K562 (cell line): ENCODE measurements around the gene PLPP6. TPM values are rescaled to one million over a fixed set of nuclear protein-coding genes. Genes with fewer than 3 reads are reported as not detected.

ENCODE experiments used
- ATAC-seq: fragments of 200-7000 bp; cut with Tn5 transposase; 3 replicates; pipeline ENCODE4 v1.9.1; 2020; ENCODE audit warnings: moderate library complexity
- BruUV-seq: library from RNA; stranded (reverse); fragments of 400-500 nt; replicated peaks from 2 replicates; lab custom pipeline; 2021; lab: Mats Ljungman, UMichigan
- CTCF ChIA-PET: fragments of 300-600 bp; formaldehyde crosslinking; extraction: SDS; loops from one replicate; lab custom pipeline; 2021; ENCODE audit warnings: low intra/inter-chr PET ratio; lab: Yijun Ruan, JAX
- POLR2A ChIA-PET: fragments of 300-600, 350-650 bp; sonication (Branson Sonifier 250); formaldehyde crosslinking; extraction: SDS; loops from one replicate; lab custom pipeline; 2021; ENCODE audit warnings: antibody characterized with exemption, inconsistent platforms; lab: Yijun Ruan, JAX
- DNase-seq, 4 experiments: peaks; one replicate each; pipeline versions ENCODE4 v3.0.0 to v3.0.0-alpha.2; 2011 to 2018; ENCODE audit warnings: low spot score in 3 of 4, mixed read lengths in 3 of 4; ENCODE audit errors: extremely low read depth in 1 of 4
- FAIRE-seq: peaks from 2 replicates; lab custom pipeline; 2011; peaks lifted over from hg19 to GRCh38; lab: Jason Lieb, UNC
- H2AFZ ChIP-seq: 2 replicates; pipeline ENCODE4 v1.6.0; 2011; ENCODE audit warnings: low read depth, low read length, control low read depth, inconsistent platforms
- H3K27ac ChIP-seq: fragments of 200-600 bp; 3 replicates; pipeline ENCODE4 v1.8.0; 2011; ENCODE audit warnings: low read depth, mild to moderate bottlenecking, control low read depth, inconsistent platforms, low read length, moderate library complexity, mixed read lengths; ENCODE audit errors: extremely low read depth
- H3K27me3 ChIP-seq, 2 experiments: fragments of 300-600 bp in 1 of 2; 2 replicates in 1 of 2; 3 replicates in 1 of 2; pipeline versions ENCODE4 v1.6.0 to v1.8.0; 2011; ENCODE audit warnings: inconsistent platforms in 2 of 2, low read length in 2 of 2, mild to moderate bottlenecking in 1 of 2, mixed read lengths in 1 of 2, moderate library complexity in 1 of 2; ENCODE audit not compliant: control insufficient read depth in 2 of 2, insufficient read depth in 2 of 2
- H3K36me3 ChIP-seq: fragments of 300-600 bp; 3 replicates; pipeline ENCODE4 v1.8.0; 2011; ENCODE audit warnings: mild to moderate bottlenecking, low read length, inconsistent platforms; ENCODE audit not compliant: control insufficient read depth, insufficient read depth
- H3K4me1 ChIP-seq, 2 experiments: fragments of 200-600 bp in 1 of 2; replicated peaks in 1 of 2; 2 replicates in 1 of 2; 3 replicates in 1 of 2; pipeline versions ENCODE4 v1.5.1 to v1.8.0; 2011; ENCODE audit warnings: inconsistent platforms in 2 of 2, low read length in 2 of 2, mild to moderate bottlenecking in 1 of 2, mixed read lengths in 1 of 2, moderate library complexity in 1 of 2; ENCODE audit not compliant: control insufficient read depth in 2 of 2, insufficient read depth in 2 of 2
- H3K4me2 ChIP-seq: 2 replicates; pipeline ENCODE4 v1.6.1; 2011; ENCODE audit warnings: low read length, control low read depth, inconsistent platforms, mixed read lengths; ENCODE audit not compliant: insufficient read depth
- H3K4me3 ChIP-seq: fragments of 200-600 bp; sonication (generic), shearing (Covaris generic); 2 replicates; pipeline ENCODE4 v1.5.1; 2016; ENCODE audit warnings: control low read depth, inconsistent platforms
- H3K79me2 ChIP-seq: fragments of 200-600 bp; 3 replicates; pipeline ENCODE4 v1.8.0; 2011; ENCODE audit warnings: low read length, inconsistent platforms; ENCODE audit not compliant: control insufficient read depth, insufficient read depth
- H3K9ac ChIP-seq, 2 experiments: 2 replicates each; pipeline versions ENCODE4 v1.6.0 to v1.6.1; 2011; ENCODE audit warnings: low read depth in 2 of 2, low read length in 2 of 2, control low read depth in 1 of 2, inconsistent platforms in 1 of 2, mild to moderate bottlenecking in 1 of 2, mixed read lengths in 1 of 2; ENCODE audit not compliant: insufficient read depth in 1 of 2
- H3K9me1 ChIP-seq: one replicate; pipeline ENCODE4 v1.6.0; 2011; ENCODE audit warnings: inconsistent platforms, mild to moderate bottlenecking, low read length, moderate library complexity; ENCODE audit not compliant: control insufficient read depth, insufficient read depth
- H3K9me3 ChIP-seq: replicated peaks from 2 replicates; pipeline ENCODE4 v1.5.1; 2011; ENCODE audit warnings: low read depth, low read length, inconsistent platforms; ENCODE audit not compliant: control insufficient read depth, insufficient read depth
- H4K20me1 ChIP-seq: replicated peaks from 2 replicates; pipeline ENCODE4 v1.6.1; 2011; ENCODE audit warnings: low read length, inconsistent platforms, mixed read lengths; ENCODE audit not compliant: control insufficient read depth, insufficient read depth
- BHLHE40 ChIP-seq: IDR thresholded peaks from 2 replicates; pipeline ENCODE4 v1.6.1; 2011; ENCODE audit warnings: low read length, improper control_type of control experiment
- HNRNPLL ChIP-seq: fragments of 200-400 bp; formaldehyde crosslinking; IDR thresholded peaks from 2 replicates; pipeline ENCODE4 v1.6.1; 2017; ENCODE audit warnings: low read length, low read depth, mild to moderate bottlenecking; ENCODE audit not compliant: poor library complexity, severe bottlenecking
- KDM1A ChIP-seq, 2 experiments: fragments of 450-650 bp; IDR thresholded peaks; 2 replicates each; pipeline ENCODE4 v1.6.1; 2016; ENCODE audit warnings: mild to moderate bottlenecking in 2 of 2
- KLF1 ChIP-seq: fragments of 450-650 bp; IDR thresholded peaks from 2 replicates; pipeline ENCODE4 v1.6.1; 2016; ENCODE audit warnings: missing genetic modification characterization, missing compliant biosample characterization
- MED1 ChIP-seq: sonication (generic); formaldehyde crosslinking; IDR thresholded peaks from 2 replicates; pipeline ENCODE4 v1.8.1; 2023; ENCODE audit warnings: missing genetic modification reagents, borderline replicate concordance
- NCOR1 ChIP-seq: fragments of 450-650 bp; IDR thresholded peaks from 2 replicates; pipeline ENCODE4 v1.6.1; 2016; ENCODE audit warnings: mild to moderate bottlenecking, moderate library complexity
- RBM14 ChIP-seq: fragments of 200-400 bp; formaldehyde crosslinking; IDR thresholded peaks from 2 replicates; pipeline ENCODE4 v1.6.1; 2018; ENCODE audit warnings: low read depth, mild to moderate bottlenecking, low read length, moderate library complexity, borderline replicate concordance; ENCODE audit not compliant: insufficient read depth
- SMARCA4 ChIP-seq: fragments of 450-650 bp; IDR thresholded peaks from 2 replicates; pipeline ENCODE4 v1.6.1; 2016
- WGBS: fragments of 100-300 bp; shearing (Covaris generic); methylation state at CpG from one replicate; pipeline ENCODE4 v1.1.6; 2016; ENCODE audit warnings: low coverage, mixed read lengths; ENCODE audit not compliant: insufficient coverage; ENCODE audit errors: missing lambda C conversion rate; 5-methylcytosine and 5-hydroxymethylcytosine counted together
- in situ Hi-C: fragments of 300-500 bp; cut with MboI; formaldehyde crosslinking; loops from 4 replicates; pipeline ENCODE4 v1.15.0; 2018; ENCODE audit warnings: inconsistent platforms, mixed read lengths
- intact Hi-C: fragments of 100-400 bp; cut with micrococcal nuclease; formaldehyde crosslinking; loops from 2 replicates; pipeline ENCODE4 v1.14.2; 2022
- polyA plus RNA-seq, 8 experiments: library from polyadenylated mRNA; depleted of rRNA in 4 of 8; stranded (reverse) in 5 of 8; unstranded in 3 of 8; fragments of >200 nt; fragmentation: Nextera tagmentation in 2 of 8; fragmentation: Illumina TruSeq in 1 of 8; extraction: Ambion mirVana in 2 of 8; extraction: Trizol in 1 of 8; gene quantifications; 2 replicates each; pipeline versions ENCODE4 v1.2.1 to v1.2.3, GENCODE V29; 2011 to 2014; ENCODE audit warnings: inconsistent platforms in 1 of 8, missing spikeins in 1 of 8
- total RNA-seq, 7 experiments: library from RNA; depleted of rRNA in 6 of 7; stranded (reverse); fragments of >200 nt in 6 of 7; fragmentation: Illumina TruSeq in 2 of 7; extraction: Trizol in 2 of 7; gene quantifications; 2 replicates each; pipeline versions ENCODE4 v1.2.1 to v1.2.3, GENCODE V29; 2011 to 2021; ENCODE audit warnings: low replicate concordance in 1 of 7
- TF ChIP-seq, protein P1 (sequence below), 2 experiments: fragments of 450-650 bp in 1 of 2; sonication (generic) in 1 of 2; formaldehyde crosslinking; conservative IDR thresholded peaks; 2 replicates each; pipeline versions ENCODE4 v1.4.0 to v1.8.1; 2020 to 2022; ENCODE audit warnings: mild to moderate bottlenecking in 1 of 2, missing genetic modification reagents in 1 of 2
- TF ChIP-seq, protein P2 (sequence below): IDR thresholded peaks from 3 replicates; pipeline ENCODE4 v1.6.1; 2011; ENCODE audit warnings: borderline replicate concordance, mild to moderate bottlenecking; ENCODE audit not compliant: insufficient read length, insufficient read depth

Gene PLPP6
- total and polyA plus RNA-seq, 9 of the 15 experiments (the other 6 are each of a cell fraction or from before 2014, with no cell fraction given) = 1.9 to 8.9 (median 5.6) TPM

DNA sequence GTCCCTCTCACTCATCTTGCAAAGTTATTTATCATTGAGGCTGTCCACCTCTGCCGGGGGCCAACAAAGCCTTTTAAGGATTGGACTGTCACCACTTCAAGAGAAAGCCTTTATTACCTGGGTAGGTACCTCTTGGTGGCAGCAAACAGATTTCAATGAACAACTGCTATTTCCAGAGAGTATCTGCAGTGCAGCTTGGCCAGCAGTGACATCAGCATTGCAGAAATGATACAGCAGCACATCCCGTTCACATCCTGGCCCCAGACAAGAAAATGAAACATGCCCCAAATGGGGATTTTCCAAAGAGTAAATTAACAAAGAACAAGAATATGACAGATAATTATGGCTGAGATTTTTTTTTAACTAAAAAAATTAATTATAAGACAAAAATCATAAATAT is 6.5 kb downstream of the PLPP6 start:
- WGBS = 15% methylated on average over 2 of the region's 2 CpGs
- ChIA-PET POLR2A (no interaction called here), CTCF (no interaction called here)
- intact Hi-C loops = no loop called here
- H3K9me1 ChIP-seq = no peaks in the 10 kb centered on the region
- H2AFZ ChIP-seq = no peak overlapping the region
- no TSS peak for BruUV-seq
- no peaks in the 10 kb centered on the region for H4K20me1 ChIP-seq
- FAIRE-seq (no peak), DNase-seq (no peak)
- peaks cover 5 to 6% of the 10 kb centered on the region in 2 experiments; a peak in 2 of 5 replicates for H3K4me1 ChIP-seq
- in situ Hi-C loops = no loop called here
- no peaks in the 10 kb centered on the region for H3K27me3 ChIP-seq
- H3K4me3 ChIP-seq = no peak overlapping the region
- H3K27ac ChIP-seq = no peak overlapping the region
- H3K79me2 ChIP-seq = peaks cover under 1% of the 10 kb centered on the region; the same call in 2 of the 3 replicates
- H3K9me3 ChIP-seq = no peaks in the 10 kb centered on the region
- H3K4me2 ChIP-seq = no peak overlapping the region
- TF ChIP-seq SMARCA4 (no peak), MED1 (CRISPR knock-in tag) (no peak), BHLHE40 (no peak), RBM14 (no peak), HNRNPLL (no peak), KLF1 (tag) (no peak), KDM1A (IDR thresholded peaks at IDR 0.05) (no peak), NCOR1 (no peak)
- TF ChIP-seq, protein P1, sequence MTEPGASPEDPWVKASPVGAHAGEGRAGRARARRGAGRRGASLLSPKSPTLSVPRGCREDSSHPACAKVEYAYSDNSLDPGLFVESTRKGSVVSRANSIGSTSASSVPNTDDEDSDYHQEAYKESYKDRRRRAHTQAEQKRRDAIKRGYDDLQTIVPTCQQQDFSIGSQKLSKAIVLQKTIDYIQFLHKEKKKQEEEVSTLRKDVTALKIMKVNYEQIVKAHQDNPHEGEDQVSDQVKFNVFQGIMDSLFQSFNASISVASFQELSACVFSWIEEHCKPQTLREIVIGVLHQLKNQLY (CRISPR knock-in tag; conservative IDR thresholded peaks at IDR 0.05) = no peak
- TF ChIP-seq, protein P2, sequence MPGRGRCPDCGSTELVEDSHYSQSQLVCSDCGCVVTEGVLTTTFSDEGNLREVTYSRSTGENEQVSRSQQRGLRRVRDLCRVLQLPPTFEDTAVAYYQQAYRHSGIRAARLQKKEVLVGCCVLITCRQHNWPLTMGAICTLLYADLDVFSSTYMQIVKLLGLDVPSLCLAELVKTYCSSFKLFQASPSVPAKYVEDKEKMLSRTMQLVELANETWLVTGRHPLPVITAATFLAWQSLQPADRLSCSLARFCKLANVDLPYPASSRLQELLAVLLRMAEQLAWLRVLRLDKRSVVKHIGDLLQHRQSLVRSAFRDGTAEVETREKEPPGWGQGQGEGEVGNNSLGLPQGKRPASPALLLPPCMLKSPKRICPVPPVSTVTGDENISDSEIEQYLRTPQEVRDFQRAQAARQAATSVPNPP = no peak
- TF ChIP-seq, all 486 proteins: peak for 0
- Histone ChIP-seq H3K9ac (no peak overlapping the region), H3K36me3 (no peaks in the 10 kb centered on the region)
- peak; percentile 31; the same call in 2 of the 3 replicates for ATAC-seq
